CD4-positive, alpha-beta T cell treated with Interleukin-2 at 100 ng/mL for 4 hours (primary cell): ENCODE results near the gene RAB11FIP3.
A peak's percentile ranks its signal among the peaks of the same experiment; 100 is the strongest.

Source experiments
- DNase-seq: peaks from one replicate; pipeline ENCODE4 v3.0.0-alpha.2; 2020; ENCODE audit warnings: low spot score

RAB11FIP3 gene

GRCh38 chr16:533391-534123, 108.1 kb downstream of the RAB11FIP3 start:
- DNase-seq = no peak

GRCh38 chr16:534135-534534, 108.7 kb downstream of the RAB11FIP3 start:
- DNase-seq = no peak

GRCh38 chr16:534856-535445, 109.5 kb downstream of the RAB11FIP3 start:
- DNase-seq = no peak

- DNase-seq = no peak
These were observed 110.3 kb downstream of the RAB11FIP3 start for GRCh38 chr16:535446-536405.

GRCh38 chr16:536746-537145, 111.3 kb downstream of the RAB11FIP3 start:
- DNase-seq = no peak

GRCh38 chr16:537415-538335, 112.2 kb downstream of the RAB11FIP3 start:
- no peak for DNase-seq

GRCh38 chr16:539901-540530, 114.6 kb downstream of the RAB11FIP3 start:
- DNase-seq = no peak

GRCh38 chr16:540645-541340, 115.3 kb downstream of the RAB11FIP3 start:
- DNase-seq = no peak

- DNase-seq = no peak
These were observed 118.1 kb downstream of the RAB11FIP3 start for GRCh38 chr16:543301-544164.

- DNase-seq = no peak
These were observed 119.1 kb downstream of the RAB11FIP3 start for GRCh38 chr16:544517-544916.

- peak; percentile 35 for DNase-seq
These were observed 121.7 kb downstream of the RAB11FIP3 start for GRCh38 chr16:546909-547770.

GRCh38 chr16:548586-548985, 123.1 kb downstream of the RAB11FIP3 start:
- no peak for DNase-seq

- DNase-seq = no peak
These were observed 124.3 kb downstream of the RAB11FIP3 start for GRCh38 chr16:549544-550263.

- DNase-seq = no peak
These were observed 125.8 kb downstream of the RAB11FIP3 start for GRCh38 chr16:551210-551609.

- DNase-seq = no peak
These were observed 126.7 kb downstream of the RAB11FIP3 start for GRCh38 chr16:552171-552570.

GRCh38 chr16:553601-554296, 128.3 kb downstream of the RAB11FIP3 start:
- DNase-seq = no peak

GRCh38 chr16:554297-554621, 128.8 kb downstream of the RAB11FIP3 start:
- DNase-seq = no peak
